Measurements from ENCODE around the gene GTF2H2C. TPM values are rescaled to one million over a fixed set of nuclear protein-coding genes. Genes with fewer than 3 reads are reported as not detected.

Gene GTF2H2C
- total RNA-seq, 1 experiment from 2014 or later, result 58.9 TPM

DNA sequence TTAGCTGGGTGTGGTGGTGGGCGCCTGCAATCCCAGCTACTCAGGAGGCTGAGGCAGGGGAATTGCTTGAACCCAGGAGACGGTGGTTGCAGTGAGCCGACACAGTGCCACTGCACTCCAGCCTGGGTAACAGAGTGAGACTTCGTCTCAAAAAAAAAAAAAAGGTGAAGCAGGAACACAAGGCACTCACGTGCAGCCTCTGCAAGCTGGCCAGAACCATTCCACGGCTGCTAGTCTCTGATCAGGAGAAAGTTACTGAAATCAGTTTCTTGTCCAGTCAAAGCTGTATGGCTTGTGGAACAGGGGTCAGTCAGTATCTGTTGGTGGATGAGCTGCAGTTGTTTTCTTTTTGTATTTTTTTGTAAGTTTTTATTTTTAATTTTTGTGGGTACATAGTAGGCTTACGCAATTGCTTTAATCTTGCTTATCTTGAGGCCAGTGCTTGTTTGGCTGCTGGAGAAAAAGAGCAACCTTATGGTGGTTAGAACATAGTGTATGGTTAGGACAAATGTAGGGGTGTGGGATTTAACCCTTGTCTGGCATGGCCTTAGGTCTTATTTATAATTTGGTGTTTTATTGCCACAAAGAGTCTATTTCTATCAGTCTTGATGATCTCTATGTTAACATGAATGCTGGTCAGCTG lies 32.7 kb upstream of the GTF2H2C start:
- ChIA-PET POLR2A (ENCODE audit: low non-redundant PET) (no interaction called here), CTCF (no interaction called here)
- no peak for TF ChIP-seq EZH2 (IDR thresholded peaks at IDR 0.05; ENCODE audit: borderline replicate concordance, low read depth, low read length, poor library complexity, severe bottlenecking)
- TF ChIP-seq, protein P1, sequence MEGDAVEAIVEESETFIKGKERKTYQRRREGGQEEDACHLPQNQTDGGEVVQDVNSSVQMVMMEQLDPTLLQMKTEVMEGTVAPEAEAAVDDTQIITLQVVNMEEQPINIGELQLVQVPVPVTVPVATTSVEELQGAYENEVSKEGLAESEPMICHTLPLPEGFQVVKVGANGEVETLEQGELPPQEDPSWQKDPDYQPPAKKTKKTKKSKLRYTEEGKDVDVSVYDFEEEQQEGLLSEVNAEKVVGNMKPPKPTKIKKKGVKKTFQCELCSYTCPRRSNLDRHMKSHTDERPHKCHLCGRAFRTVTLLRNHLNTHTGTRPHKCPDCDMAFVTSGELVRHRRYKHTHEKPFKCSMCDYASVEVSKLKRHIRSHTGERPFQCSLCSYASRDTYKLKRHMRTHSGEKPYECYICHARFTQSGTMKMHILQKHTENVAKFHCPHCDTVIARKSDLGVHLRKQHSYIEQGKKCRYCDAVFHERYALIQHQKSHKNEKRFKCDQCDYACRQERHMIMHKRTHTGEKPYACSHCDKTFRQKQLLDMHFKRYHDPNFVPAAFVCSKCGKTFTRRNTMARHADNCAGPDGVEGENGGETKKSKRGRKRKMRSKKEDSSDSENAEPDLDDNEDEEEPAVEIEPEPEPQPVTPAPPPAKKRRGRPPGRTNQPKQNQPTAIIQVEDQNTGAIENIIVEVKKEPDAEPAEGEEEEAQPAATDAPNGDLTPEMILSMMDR (conservative IDR thresholded peaks at IDR 0.05; ENCODE audit: low read depth, low read length), result no peak
- H3K9me3 ChIP-seq (ENCODE audit: low read depth, low read length, poor library complexity, severe bottlenecking), result no peaks in the 10 kb centered on the region
- BruUV-seq (replicated peaks), result no TSS peak
- no peaks in the 10 kb centered on the region for H3K4me1 ChIP-seq (ENCODE audit: insufficient read depth, low read length, poor library complexity, severe bottlenecking)
- DNase-seq (ENCODE audit: low spot score), result no peak
- H3K27me3 ChIP-seq (replicated peaks; ENCODE audit: insufficient read depth, low read depth, low read length, poor library complexity), result no peaks in the 10 kb centered on the region
- H3K27ac ChIP-seq (ENCODE audit: low read depth, low read length, poor library complexity, severe bottlenecking), result no peak overlapping the region
- intact Hi-C loops (cut with micrococcal nuclease; ENCODE audit: unreplicated experiment), result no loop called here
- no peaks in the 10 kb centered on the region for H3K36me3 ChIP-seq (ENCODE audit: insufficient read depth, low read length, poor library complexity, severe bottlenecking)
- no peak overlapping the region for H3K4me3 ChIP-seq (ENCODE audit: low read depth, low read length, poor library complexity, severe bottlenecking)

DNA sequence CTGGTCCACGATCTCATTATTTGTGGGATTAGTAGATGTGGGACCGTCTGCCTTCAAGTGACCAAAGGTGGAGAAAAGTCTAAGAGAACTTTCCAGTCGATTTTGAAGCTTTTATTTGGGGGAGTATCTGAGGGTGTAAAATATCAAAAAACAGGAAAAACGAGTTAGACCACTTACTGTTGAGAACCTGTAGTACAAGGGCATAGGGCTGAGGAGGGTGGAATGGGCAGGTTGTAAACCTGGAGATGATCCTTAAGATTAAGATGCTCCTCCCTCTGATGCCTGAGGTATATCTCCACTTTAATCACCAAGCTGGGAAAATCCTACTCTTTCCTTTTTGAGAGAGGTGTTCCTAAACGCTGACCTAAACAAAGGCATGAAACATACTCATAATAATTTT lies 32.0 kb upstream of the GTF2H2C start:
- intact Hi-C loops (cut with micrococcal nuclease; ENCODE audit: unreplicated experiment), result no loop called here
- Histone ChIP-seq H3K4me3 (ENCODE audit: low read depth, low read length, poor library complexity, severe bottlenecking) (no peak overlapping the region), H3K4me1 (ENCODE audit: insufficient read depth, low read length, poor library complexity, severe bottlenecking) (no peaks in the 10 kb centered on the region), H3K27ac (ENCODE audit: low read depth, low read length, poor library complexity, severe bottlenecking) (no peak overlapping the region), H3K9me3 (ENCODE audit: low read depth, low read length, poor library complexity, severe bottlenecking) (no peaks in the 10 kb centered on the region), H3K36me3 (ENCODE audit: insufficient read depth, low read length, poor library complexity, severe bottlenecking) (no peaks in the 10 kb centered on the region), H3K27me3 (replicated peaks; ENCODE audit: insufficient read depth, low read depth, low read length, poor library complexity) (no peaks in the 10 kb centered on the region)
- CTCF ChIA-PET, result no interaction called here
- no peak for TF ChIP-seq EZH2 (IDR thresholded peaks at IDR 0.05; ENCODE audit: borderline replicate concordance, low read depth, low read length, poor library complexity, severe bottlenecking)
- TF ChIP-seq, protein P1 (conservative IDR thresholded peaks at IDR 0.05; ENCODE audit: low read depth, low read length), result no peak
- no peak for DNase-seq (ENCODE audit: low spot score)
- POLR2A ChIA-PET (ENCODE audit: low non-redundant PET), result no interaction called here
- no TSS peak for BruUV-seq (replicated peaks)

DNA sequence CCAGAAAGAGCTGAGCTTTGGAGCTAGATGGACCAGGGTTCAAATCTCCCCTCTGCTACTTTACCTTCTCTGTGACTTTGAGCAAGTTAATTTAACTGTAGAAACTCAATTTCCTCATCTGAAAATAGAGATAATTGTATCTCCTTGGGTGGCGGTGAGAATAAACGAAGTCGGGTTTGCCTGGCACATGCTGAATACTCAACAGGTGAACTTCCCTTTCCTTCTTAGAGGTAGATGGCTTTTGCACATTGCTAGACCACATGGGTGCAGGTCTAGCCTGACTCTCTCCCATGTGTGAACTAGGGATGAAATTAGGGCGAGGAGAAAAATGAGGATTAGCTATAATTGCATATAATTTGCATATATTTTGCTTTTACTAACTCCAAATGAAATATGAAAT lies 31.4 kb upstream of the GTF2H2C start:
- CTCF ChIA-PET, result no interaction called here
- Histone ChIP-seq H3K36me3 (ENCODE audit: insufficient read depth, low read length, poor library complexity, severe bottlenecking) (no peaks in the 10 kb centered on the region), H3K27ac (ENCODE audit: low read depth, low read length, poor library complexity, severe bottlenecking) (no peak overlapping the region), H3K4me3 (ENCODE audit: low read depth, low read length, poor library complexity, severe bottlenecking) (no peak overlapping the region), H3K9me3 (ENCODE audit: low read depth, low read length, poor library complexity, severe bottlenecking) (no peaks in the 10 kb centered on the region), H3K27me3 (replicated peaks; ENCODE audit: insufficient read depth, low read depth, low read length, poor library complexity) (no peaks in the 10 kb centered on the region), H3K4me1 (ENCODE audit: insufficient read depth, low read length, poor library complexity, severe bottlenecking) (no peaks in the 10 kb centered on the region)
- intact Hi-C loops (cut with micrococcal nuclease; ENCODE audit: unreplicated experiment), result no loop called here
- DNase-seq (ENCODE audit: low spot score), result no peak
- TF ChIP-seq, protein P1 (conservative IDR thresholded peaks at IDR 0.05; ENCODE audit: low read depth, low read length), result no peak
- TF ChIP-seq EZH2 (IDR thresholded peaks at IDR 0.05; ENCODE audit: borderline replicate concordance, low read depth, low read length, poor library complexity, severe bottlenecking), result no peak
- BruUV-seq (replicated peaks), result no TSS peak
- POLR2A ChIA-PET (ENCODE audit: low non-redundant PET), result no interaction called here
